ENCODE measurements around the gene PRAMEF4. TPM values are rescaled to one million over a fixed set of nuclear protein-coding genes. Genes with fewer than 3 reads are reported as not detected.
"Not testable (repeated sequence)": the region's sequence is repeated elsewhere in the genome, so short reads cannot be mapped to it uniquely, and the experiment has no call there.

Gene PRAMEF4
- not detected in 2 replicates for total RNA-seq (2014; rRNA removed; shearing (Covaris generic))
- polyA plus RNA-seq (2016; fragmentation: Nextera tagmentation; extraction: Ambion mirVana), result not detected in 2 replicates
- long read RNA-seq, result 0 reads

DNA sequence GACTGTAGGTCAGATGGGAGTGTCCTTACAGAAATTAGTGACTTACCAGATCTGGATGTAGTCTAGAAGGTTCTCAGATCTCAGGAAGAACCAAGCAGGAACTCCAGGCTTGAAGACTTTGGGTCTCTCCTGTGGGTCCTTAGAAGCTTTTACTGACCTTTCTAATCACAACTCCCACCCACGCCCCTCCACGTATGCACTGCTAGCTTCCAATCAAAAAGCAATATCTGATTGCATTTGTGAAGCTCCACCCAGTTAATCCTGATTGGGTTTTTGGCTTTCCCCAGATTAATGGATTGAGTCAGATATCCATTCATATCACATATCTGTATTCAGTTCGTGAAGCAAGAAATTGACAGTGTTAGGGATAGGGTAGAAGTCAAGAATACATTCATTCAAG, at the start of gene PRAMEF4:
Gene PRAMEF4, minus strand, starts transcription at position 101 of the 400 bp plus-strand sequence. CDS start 2,807 bp downstream, outside the sequence.
- not testable (repeated sequence) for H4K20me1 ChIP-seq (replicated peaks; ENCODE audit: insufficient read depth); H3K4me3 Mint-ChIP-seq; H3K4me3 ChIP-seq; DNase-seq (ENCODE audit: low spot score); H3K27ac ChIP-seq (ENCODE audit: low read depth); H2AFZ ChIP-seq; ATAC-seq; H3K36me3 Mint-ChIP-seq (ENCODE audit: low read depth); H3K9me2 ChIP-seq (ENCODE audit: insufficient read depth); H3K36me3 ChIP-seq (ENCODE audit: insufficient read depth); H3K79me2 ChIP-seq (replicated peaks; ENCODE audit: insufficient read depth); H3K4me1 Mint-ChIP-seq; H3K4me2 ChIP-seq; H3K27ac Mint-ChIP-seq; H3F3A ChIP-seq (replicated peaks; ENCODE audit: low read depth); H3K27me3 ChIP-seq (ENCODE audit: insufficient read depth); H3K4me1 ChIP-seq (ENCODE audit: insufficient read depth); H3K27me3 Mint-ChIP-seq (ENCODE audit: insufficient read depth, low read depth, poor library complexity)
- H3K9me3 Mint-ChIP-seq, result peaks cover 30% of the 10 kb centered on the region

- not testable (repeated sequence) for H3F3A ChIP-seq (replicated peaks; ENCODE audit: low read depth); H3K9me2 ChIP-seq (ENCODE audit: insufficient read depth); H3K4me3 ChIP-seq; H3K27ac ChIP-seq (ENCODE audit: low read depth); H3K36me3 ChIP-seq (ENCODE audit: insufficient read depth); H3K4me2 ChIP-seq; H3K9me3 Mint-ChIP-seq; H3K4me1 ChIP-seq (ENCODE audit: insufficient read depth); H2AFZ ChIP-seq; DNase-seq (ENCODE audit: low spot score); H3K27ac Mint-ChIP-seq; H3K4me1 Mint-ChIP-seq; H3K27me3 Mint-ChIP-seq (ENCODE audit: insufficient read depth, low read depth, poor library complexity); H3K79me2 ChIP-seq (replicated peaks; ENCODE audit: insufficient read depth); H4K20me1 ChIP-seq (replicated peaks; ENCODE audit: insufficient read depth); H3K36me3 Mint-ChIP-seq (ENCODE audit: low read depth); H3K27me3 ChIP-seq (ENCODE audit: insufficient read depth); ATAC-seq; H3K4me3 Mint-ChIP-seq
These were observed 38.4 kb upstream of the PRAMEF4 start for GRCh38 chr1:12924368-12924767.

DNA sequence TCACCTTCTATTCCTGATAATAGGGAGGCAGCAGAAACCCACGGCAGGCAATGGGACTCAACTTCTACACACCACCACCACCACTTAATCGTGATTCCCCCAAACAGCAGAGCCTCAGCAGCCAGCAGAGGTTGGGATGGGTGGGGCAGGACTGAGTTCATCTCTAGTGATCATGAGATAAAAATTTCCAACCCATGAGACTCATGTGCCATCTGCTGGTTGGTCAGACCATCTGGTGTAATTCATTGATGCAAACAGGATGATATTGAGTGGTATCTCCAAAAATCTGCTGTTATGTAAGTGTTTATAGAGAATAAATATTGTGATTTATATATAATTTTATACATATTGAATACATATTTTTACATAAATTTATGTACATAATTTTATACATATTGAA, 35.7 kb upstream of the PRAMEF4 start:
- not testable (repeated sequence) for H3K27me3 ChIP-seq (ENCODE audit: insufficient read depth); DNase-seq (ENCODE audit: low spot score); H3K27me3 Mint-ChIP-seq (ENCODE audit: insufficient read depth, low read depth, poor library complexity); H3K9me2 ChIP-seq (ENCODE audit: insufficient read depth); H3K4me1 Mint-ChIP-seq; ATAC-seq; H3K4me2 ChIP-seq; H3K36me3 Mint-ChIP-seq (ENCODE audit: low read depth); H3K27ac ChIP-seq (ENCODE audit: low read depth); H3K4me3 ChIP-seq; H3K27ac Mint-ChIP-seq; H3K36me3 ChIP-seq (ENCODE audit: insufficient read depth); H3K9me3 Mint-ChIP-seq; H3F3A ChIP-seq (replicated peaks; ENCODE audit: low read depth); H3K4me1 ChIP-seq (ENCODE audit: insufficient read depth); H4K20me1 ChIP-seq (replicated peaks; ENCODE audit: insufficient read depth); H3K79me2 ChIP-seq (replicated peaks; ENCODE audit: insufficient read depth); H2AFZ ChIP-seq; H3K4me3 Mint-ChIP-seq

DNA sequence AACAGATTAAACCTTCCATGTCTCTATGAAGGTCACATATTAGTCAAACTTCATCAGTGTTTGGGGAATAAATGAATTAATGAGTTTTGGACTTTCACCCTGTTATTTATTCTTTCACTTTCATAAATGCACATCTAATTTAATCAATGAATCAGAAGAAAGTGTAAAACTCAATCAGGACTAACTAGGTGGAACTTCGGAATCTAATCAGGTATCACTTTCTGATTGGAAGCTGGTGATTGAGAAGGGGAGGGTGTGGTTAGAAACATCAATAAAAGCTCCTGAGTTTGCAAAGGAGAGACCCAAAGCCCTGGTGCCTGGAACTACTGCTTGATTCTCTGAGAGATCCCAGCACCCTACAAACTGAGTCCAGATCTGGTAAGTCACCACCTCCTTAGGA, 30.3 kb upstream of the PRAMEF4 start, which contains the start of gene PRAMEF7:
Gene PRAMEF7, plus strand, starts transcription at position 301 of the 400 bp plus-strand sequence. CDS start 1,083 bp downstream, outside the sequence.
- H3K9me2 ChIP-seq (ENCODE audit: insufficient read depth); H3K4me2 ChIP-seq; H2AFZ ChIP-seq; H3K4me3 ChIP-seq; H3K27ac ChIP-seq (ENCODE audit: low read depth); DNase-seq (ENCODE audit: low spot score); H3K4me1 Mint-ChIP-seq; H3K36me3 ChIP-seq (ENCODE audit: insufficient read depth); H3K79me2 ChIP-seq (replicated peaks; ENCODE audit: insufficient read depth); H3F3A ChIP-seq (replicated peaks; ENCODE audit: low read depth); H3K27ac Mint-ChIP-seq; H3K36me3 Mint-ChIP-seq (ENCODE audit: low read depth); H3K27me3 ChIP-seq (ENCODE audit: insufficient read depth); H3K4me1 ChIP-seq (ENCODE audit: insufficient read depth); H4K20me1 ChIP-seq (replicated peaks; ENCODE audit: insufficient read depth); H3K9me3 Mint-ChIP-seq; H3K27me3 Mint-ChIP-seq (ENCODE audit: insufficient read depth, low read depth, poor library complexity); ATAC-seq; H3K4me3 Mint-ChIP-seq: not testable (repeated sequence)

GRCh38 chr1:12903793-12904572, 18.0 kb upstream of the PRAMEF4 start:
- H3K79me2 ChIP-seq (replicated peaks; ENCODE audit: insufficient read depth); H3K9me3 Mint-ChIP-seq; H2AFZ ChIP-seq; H3K27ac Mint-ChIP-seq; H3K27ac ChIP-seq (ENCODE audit: low read depth); H3F3A ChIP-seq (replicated peaks; ENCODE audit: low read depth); H3K27me3 ChIP-seq (ENCODE audit: insufficient read depth); H3K4me3 Mint-ChIP-seq; H3K4me1 ChIP-seq (ENCODE audit: insufficient read depth); H3K4me1 Mint-ChIP-seq; H3K4me2 ChIP-seq; DNase-seq (ENCODE audit: low spot score); H4K20me1 ChIP-seq (replicated peaks; ENCODE audit: insufficient read depth); H3K4me3 ChIP-seq; H3K27me3 Mint-ChIP-seq (ENCODE audit: insufficient read depth, low read depth, poor library complexity); H3K36me3 Mint-ChIP-seq (ENCODE audit: low read depth); H3K36me3 ChIP-seq (ENCODE audit: insufficient read depth); H3K9me2 ChIP-seq (ENCODE audit: insufficient read depth); ATAC-seq: not testable (repeated sequence)

DNA sequence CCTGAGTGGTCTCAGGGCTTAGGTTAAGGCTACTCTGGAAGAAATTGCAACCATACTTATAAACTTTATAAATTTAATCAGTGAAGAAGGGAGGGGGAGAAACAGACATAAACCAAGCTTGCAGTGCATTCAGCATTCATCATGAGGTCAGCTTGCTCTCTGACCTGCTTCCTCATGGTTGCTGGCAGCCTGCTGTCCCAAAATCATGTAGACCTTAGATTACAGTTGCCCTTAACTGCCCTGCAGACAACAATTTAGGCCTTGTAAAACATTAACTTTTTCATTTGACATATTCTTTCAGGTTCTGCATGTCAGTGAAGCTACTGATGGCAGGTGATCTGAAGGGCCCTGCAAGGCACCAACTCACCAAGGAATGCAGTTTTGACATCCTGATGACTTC, 13.2 kb upstream of the PRAMEF4 start:
- H3K9me3 Mint-ChIP-seq; H3K27ac ChIP-seq (ENCODE audit: low read depth); H3K4me3 Mint-ChIP-seq; ATAC-seq; H2AFZ ChIP-seq; H3K36me3 Mint-ChIP-seq (ENCODE audit: low read depth); H3K27me3 ChIP-seq (ENCODE audit: insufficient read depth); DNase-seq (ENCODE audit: low spot score); H3K27ac Mint-ChIP-seq; H3K4me3 ChIP-seq; H3F3A ChIP-seq (replicated peaks; ENCODE audit: low read depth); H3K79me2 ChIP-seq (replicated peaks; ENCODE audit: insufficient read depth); H4K20me1 ChIP-seq (replicated peaks; ENCODE audit: insufficient read depth); H3K4me1 ChIP-seq (ENCODE audit: insufficient read depth); H3K4me1 Mint-ChIP-seq; H3K9me2 ChIP-seq (ENCODE audit: insufficient read depth); H3K4me2 ChIP-seq; H3K27me3 Mint-ChIP-seq (ENCODE audit: insufficient read depth, low read depth, poor library complexity); H3K36me3 ChIP-seq (ENCODE audit: insufficient read depth): not testable (repeated sequence)

All from GM23338 (cell line).